ENCODE data around the gene VTI1A.

Gene VTI1A

GRCh38 chr10:112738606-112739591, 291.9 kb downstream of the VTI1A start:
- H3K27ac ChIP-seq = no peak overlapping the region
- DNase-seq (ENCODE audit: low read depth, low spot score) = no peak

DNA sequence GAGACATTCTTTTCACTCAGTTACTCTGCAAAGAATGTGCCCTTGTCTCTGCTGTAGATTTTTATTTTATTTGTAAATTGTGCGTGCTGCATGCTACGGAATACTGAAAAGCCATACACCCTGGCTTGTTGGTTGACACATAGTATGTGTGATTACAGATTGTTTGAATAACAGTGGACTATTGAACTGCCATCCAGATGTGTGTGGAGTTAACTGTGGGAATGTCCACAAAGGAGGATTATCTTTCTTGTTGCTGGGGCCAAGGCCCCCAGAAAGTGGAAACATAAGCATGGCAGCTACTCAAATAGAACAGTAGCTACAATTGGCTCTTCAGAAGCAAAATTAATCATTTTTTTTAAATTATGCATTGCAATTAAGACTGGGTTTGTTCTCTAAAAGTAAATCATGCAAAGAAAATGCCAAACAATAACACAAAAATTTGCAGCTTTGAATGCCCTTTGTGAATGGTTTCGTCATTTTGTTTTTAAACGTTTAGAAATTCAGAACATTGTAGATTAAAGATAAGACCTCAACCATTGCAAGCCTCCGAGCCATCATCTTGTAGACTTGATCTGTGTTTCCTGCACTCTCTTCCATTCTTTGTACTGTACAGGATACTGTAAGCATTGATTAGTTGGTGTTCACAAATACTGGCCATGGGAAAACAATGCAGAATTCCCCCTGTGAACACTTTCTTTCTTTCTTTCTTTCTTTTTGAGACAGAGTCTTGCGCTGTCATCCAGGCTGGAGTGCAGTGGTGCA, 292.8 kb downstream of the VTI1A start:
- H3K27ac ChIP-seq = no peak overlapping the region
- DNase-seq (ENCODE audit: low read depth, low spot score) = no peak

- DNase-seq (ENCODE audit: low read depth, low spot score) = no peak
- peak overlapping the region; percentile 27 for H3K27ac ChIP-seq
These were observed 294.9 kb downstream of the VTI1A start for GRCh38 chr10:112741830-112742402.

DNA sequence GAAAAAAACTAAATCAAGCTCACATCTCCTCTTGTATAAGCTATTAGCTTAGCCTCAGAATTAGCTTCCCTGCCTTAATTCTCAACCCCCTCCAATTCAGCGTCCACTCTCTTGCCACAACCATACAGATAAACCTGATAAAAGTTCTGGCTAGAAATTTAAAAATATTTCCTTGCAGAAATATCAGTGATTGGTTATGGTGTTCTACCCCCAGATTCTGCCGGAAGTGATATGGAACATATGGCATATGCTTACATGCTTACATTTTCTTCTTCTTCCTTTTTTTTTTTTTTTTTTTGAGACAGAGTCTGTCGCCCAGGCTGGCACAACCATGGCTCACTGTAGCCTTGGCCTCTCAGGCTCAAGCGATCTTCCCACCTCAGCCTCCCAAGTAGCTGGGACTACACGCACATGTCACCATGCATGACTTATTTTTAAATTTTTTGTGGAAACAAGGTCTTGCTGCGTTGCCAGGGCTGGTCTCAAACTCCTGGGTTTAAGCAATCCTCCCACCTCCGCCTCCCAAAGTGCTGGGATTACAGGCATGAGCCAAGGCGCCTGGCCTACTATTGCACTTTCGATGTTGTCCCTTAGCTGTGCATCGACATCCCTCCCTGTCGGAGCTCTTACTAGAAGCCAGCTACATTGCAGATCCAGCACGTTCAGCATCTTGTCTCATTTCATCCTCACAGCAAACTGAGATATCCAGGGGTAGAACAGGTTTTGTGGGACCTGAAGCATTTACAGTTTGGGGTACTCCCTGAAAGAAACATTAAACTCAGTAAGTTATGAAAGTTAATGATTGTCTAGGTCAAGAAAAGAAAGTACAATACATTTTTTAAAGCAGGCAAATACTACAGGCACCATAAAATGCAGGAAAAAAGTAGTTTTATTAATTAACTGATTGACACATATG, 297.4 kb downstream of the VTI1A start:
- H3K27ac ChIP-seq = no peak overlapping the region
- DNase-seq (ENCODE audit: low read depth, low spot score) = no peak

- DNase-seq (ENCODE audit: low read depth, low spot score) = no peak
- no peak overlapping the region for H3K27ac ChIP-seq
These were observed 299.3 kb downstream of the VTI1A start for GRCh38 chr10:112746329-112746728.

- no peak overlapping the region for H3K27ac ChIP-seq
- no peak for DNase-seq (ENCODE audit: low read depth, low spot score)
These were observed 303.6 kb downstream of the VTI1A start for GRCh38 chr10:112750427-112751167.

DNA sequence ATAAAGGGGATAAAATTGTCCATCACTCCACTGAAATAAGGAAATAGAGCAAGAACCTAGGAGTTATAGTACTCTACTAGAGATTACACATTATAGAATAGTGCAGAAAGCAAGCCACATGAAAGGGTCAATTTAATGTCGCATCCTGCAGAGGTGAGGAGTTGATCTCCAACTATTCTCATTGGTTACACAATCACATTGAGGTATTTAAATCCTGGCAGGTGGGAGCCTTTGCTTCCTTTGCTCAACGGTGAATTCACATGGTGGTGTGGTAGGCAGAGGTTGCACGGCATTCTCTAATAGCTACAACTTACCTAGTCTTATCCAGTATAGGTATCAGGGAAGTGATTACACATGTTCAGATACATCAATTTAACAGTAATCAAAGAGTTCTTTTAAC, 304.6 kb downstream of the VTI1A start:
- DNase-seq (ENCODE audit: low read depth, low spot score) = no peak
- no peak overlapping the region for H3K27ac ChIP-seq

DNA sequence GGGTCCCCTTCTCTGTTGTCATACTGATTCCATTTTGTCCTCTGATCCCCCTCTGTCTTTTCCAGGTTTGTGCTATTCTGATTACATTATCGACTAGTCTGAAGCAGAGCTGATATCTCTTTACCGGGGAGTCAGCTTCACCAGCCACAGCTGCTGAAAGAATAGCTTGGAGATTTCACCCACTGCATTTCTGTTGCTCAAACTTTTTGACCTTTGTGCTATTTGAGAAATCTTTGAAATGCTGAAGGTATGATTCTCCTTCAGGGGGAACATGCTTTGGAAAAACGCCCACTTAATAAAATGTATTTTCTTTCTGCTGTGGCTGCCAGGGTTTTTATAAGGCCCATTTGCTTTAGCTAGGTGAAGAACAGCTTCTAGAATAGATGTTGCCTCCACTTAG, 305.3 kb downstream of the VTI1A start:
- DNase-seq (ENCODE audit: low read depth, low spot score) = no peak
- no peak overlapping the region for H3K27ac ChIP-seq

DNA sequence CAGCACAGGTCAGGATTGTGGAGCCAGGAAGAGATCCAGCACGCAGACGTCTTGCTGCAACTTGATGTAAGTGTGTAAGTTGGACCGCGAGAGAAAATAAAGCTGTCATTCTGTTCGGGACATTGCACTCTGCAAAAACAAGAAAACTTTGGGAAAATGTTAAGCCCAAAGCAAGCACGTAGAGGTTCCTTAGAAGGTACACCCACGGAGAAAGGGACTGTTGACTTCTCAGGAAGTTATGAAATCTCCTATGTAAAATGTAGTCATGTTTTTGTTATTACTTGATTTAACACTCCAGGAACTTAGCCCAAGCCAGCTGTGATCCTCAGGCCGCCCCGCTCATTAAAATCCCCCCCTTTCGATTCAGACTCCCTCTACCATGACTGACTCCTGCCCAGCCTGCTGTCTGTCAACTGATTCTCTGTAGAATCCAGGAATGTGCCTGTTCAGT, 307.0 kb downstream of the VTI1A start:
- DNase-seq (ENCODE audit: low read depth, low spot score) = no peak
- no peak overlapping the region for H3K27ac ChIP-seq

GRCh38 chr10:112755446-112756234, 308.6 kb downstream of the VTI1A start:
- no peak for DNase-seq (ENCODE audit: low read depth, low spot score)
- H3K27ac ChIP-seq = no peak overlapping the region

DNA sequence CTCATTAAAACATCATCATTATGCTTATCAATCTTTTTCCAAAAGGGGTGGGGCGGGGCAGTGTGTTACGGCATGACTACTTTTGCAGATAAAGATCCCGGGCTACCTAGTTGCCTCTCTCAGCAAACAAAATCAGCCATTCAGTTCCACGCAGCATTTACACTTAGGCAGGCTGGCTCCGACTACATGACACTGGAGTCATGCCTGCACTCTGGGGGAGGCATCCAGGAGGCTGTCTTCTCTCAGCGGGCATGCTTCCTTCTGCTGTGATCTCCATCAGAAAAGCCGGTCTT, 309.2 kb downstream of the VTI1A start:
- H3K27ac ChIP-seq = peak overlapping the region; percentile 26
- no peak for DNase-seq (ENCODE audit: low read depth, low spot score)

DNA sequence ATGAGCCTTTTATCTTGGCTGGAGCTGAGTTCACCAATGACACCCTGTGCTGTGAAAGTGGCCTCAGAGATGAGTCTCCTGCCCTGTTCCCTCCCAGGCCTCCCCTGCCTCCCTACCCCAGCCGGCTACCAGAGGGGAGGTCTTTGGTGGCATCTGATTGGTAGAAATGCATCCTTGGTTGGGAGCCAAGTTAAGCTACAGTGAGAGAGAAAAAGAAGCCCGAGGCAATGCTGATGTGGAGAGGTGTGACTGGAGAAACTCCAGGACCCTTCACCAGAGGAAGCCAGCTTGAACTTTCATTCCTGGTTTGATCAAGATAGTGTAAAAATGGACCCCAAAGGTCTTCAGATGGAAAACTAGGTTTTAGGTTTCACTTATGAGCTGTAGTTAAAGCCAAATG, 311.9 kb downstream of the VTI1A start:
- no peak for DNase-seq (ENCODE audit: low read depth, low spot score)
- H3K27ac ChIP-seq = no peak overlapping the region

GRCh38 chr10:112759496-112759895, 312.5 kb downstream of the VTI1A start:
- no peak overlapping the region for H3K27ac ChIP-seq
- no peak for DNase-seq (ENCODE audit: low read depth, low spot score)

GRCh38 chr10:112761256-112761655, 314.2 kb downstream of the VTI1A start:
- DNase-seq (ENCODE audit: low read depth, low spot score) = no peak

DNA sequence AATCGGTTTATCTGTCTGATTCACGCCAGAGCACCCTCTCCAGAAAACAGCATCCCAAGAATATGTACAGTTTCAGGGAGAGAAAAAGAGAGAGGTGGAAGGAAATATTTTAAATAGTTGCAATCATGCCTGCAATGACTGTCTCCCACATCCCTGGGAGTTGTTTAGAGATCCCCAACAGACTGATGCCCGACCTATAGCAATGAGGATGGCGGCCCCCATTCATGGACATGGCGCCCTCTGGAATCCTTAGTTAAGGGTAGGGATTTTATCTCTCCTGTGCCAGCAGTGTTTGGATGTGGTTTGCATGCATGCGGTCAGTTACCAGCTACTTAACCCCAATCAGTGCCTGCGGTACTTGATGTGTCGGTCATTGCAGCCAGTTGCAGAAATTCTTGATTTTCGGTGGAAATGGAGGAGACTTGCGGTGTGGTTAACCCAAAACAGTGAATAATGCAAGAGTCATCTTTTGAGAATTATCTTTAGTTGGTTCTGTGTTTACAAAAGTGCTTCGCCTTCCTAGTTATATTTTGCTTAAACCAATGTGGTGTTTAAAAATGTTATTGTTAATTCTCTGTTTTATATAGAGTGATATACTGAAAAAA, 317.0 kb downstream of the VTI1A start:
- DNase-seq (ENCODE audit: low read depth, low spot score) = no peak
- H3K27ac ChIP-seq = no peak overlapping the region

More at GRCh38 chr10:112761256-112761655, 314.2 kb downstream of the VTI1A start:
- no peak overlapping the region for H3K27ac ChIP-seq

GRCh38 chr10:112765717-112766235, 318.8 kb downstream of the VTI1A start:
- peak overlapping the region; percentile 49 for H3K27ac ChIP-seq
- no peak for DNase-seq (ENCODE audit: low read depth, low spot score)

GRCh38 chr10:112766636-112767035, 319.6 kb downstream of the VTI1A start:
- peak overlapping the region; percentile 49 for H3K27ac ChIP-seq
- peak; percentile 33 for DNase-seq (ENCODE audit: low read depth, low spot score)

GRCh38 chr10:112767156-112767555, 320.1 kb downstream of the VTI1A start:
- H3K27ac ChIP-seq = peak overlapping the region; percentile 49
- DNase-seq (ENCODE audit: low read depth, low spot score) = no peak
